Adipose tissue (tissue), 3 donors: ENCODE results near the gene OR5V1. TPM values are rescaled to one million over a fixed set of nuclear protein-coding genes. Genes with fewer than 3 reads are reported as not detected.
"Not testable (repeated sequence)": the region's sequence is repeated elsewhere in the genome, so short reads cannot be mapped to it uniquely, and the experiment has no call there.

Source experiments
- H3K27ac ChIP-seq: one replicate; pipeline ENCODE4 v1.5.1; 2013; ENCODE audit warnings: low read depth, low read length
- WGBS, 3 donors: extraction: QIAGEN DNeasy Blood & Tissue Kit; methylation state at CpG; one replicate each; pipeline ENCODE4 v1.1.7; 2013; 5-methylcytosine and 5-hydroxymethylcytosine counted together
- polyA plus RNA-seq, 3 donors: library from polyadenylated mRNA; stranded (reverse); fragments of 200-250 nt; gene quantifications; one replicate each; pipeline ENCODE4 v1.2.3, GENCODE V29; 2013
- donor health status: healthy with polysubstance abuse.
- donor health status: Bipolar disorder and iron deficiency.
- donor health status: healthy.

The OR5V1 gene
- polyA plus RNA-seq: not detected

GRCh38 chr6:29368765-29369164, at the start of gene OR5V1:
OR5V1 (minus strand) TSS chr6:29368865; CDS start chr6:29356195, 12,670 bp downstream.
- H3K27ac ChIP-seq: no peak within 1 kb of the TSS
- 76 to 82% (median 81%) methylated on average over 3 of the region's 3 CpGs for WGBS, 3 donors

GRCh38 chr6:29414588-29414987, 45.9 kb upstream of the OR5V1 start, which contains the start of gene OR12D1:
OR12D1 (plus strand) TSS chr6:29414928.
- no peak within 1 kb of the TSS for H3K27ac ChIP-seq

GRCh38 chr6:29403801-29404200, 35.1 kb upstream of the OR5V1 start:
- no peak overlapping the region for H3K27ac ChIP-seq
- WGBS, 3 donors: 49 to 93% (median 92%) methylated on average over 1 of the region's 1 CpG

DNA sequence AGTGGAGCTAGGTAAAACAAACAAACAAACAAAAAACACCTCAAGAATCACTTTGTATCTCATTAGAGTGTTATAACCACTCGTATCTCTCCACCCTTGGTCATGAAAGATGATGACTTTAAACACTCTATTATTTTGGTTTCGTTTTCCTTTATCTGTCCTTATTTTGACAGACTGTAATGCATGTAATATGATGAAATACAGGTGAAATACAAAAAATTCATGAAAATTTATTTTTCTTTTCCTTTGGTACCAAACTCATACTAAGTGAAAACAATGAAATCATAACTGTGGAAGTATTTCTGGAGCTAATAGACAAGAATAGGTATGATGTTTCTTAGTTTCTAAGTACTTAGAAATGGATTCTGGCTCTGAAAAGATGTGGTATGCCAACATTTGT, 30.9 kb upstream of the OR5V1 start:
- no peak overlapping the region for H3K27ac ChIP-seq
- WGBS, 3 donors: 51 to 81% (median 53%) methylated on average over 2 of the region's 2 CpGs

DNA sequence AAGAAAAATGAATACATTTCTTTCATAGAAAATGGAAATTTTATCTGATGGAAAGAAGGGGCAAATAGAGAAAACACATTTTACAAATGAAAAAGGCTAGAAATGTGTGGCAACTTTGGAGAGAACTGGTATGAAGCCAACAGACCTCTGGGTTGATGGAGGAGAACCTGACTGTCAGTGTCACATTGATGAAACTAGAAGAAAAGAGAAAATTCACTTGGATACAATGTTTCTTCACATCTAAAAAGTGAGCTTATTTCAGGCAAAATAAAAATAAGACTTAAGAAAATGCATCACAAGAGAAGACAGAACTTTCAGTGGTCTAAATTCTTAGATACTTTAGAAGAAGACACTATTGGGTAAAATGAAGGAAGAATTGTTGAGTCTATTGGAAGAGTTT, 26.7 kb upstream of the OR5V1 start, which contains the start of gene OR12D2:
Gene OR12D2 (plus strand): TSS at position 301 of the 400 bp plus-strand sequence. CDS start 1,069 bp downstream, outside the sequence.
- H3K27ac ChIP-seq: no peak within 1 kb of the TSS

DNA sequence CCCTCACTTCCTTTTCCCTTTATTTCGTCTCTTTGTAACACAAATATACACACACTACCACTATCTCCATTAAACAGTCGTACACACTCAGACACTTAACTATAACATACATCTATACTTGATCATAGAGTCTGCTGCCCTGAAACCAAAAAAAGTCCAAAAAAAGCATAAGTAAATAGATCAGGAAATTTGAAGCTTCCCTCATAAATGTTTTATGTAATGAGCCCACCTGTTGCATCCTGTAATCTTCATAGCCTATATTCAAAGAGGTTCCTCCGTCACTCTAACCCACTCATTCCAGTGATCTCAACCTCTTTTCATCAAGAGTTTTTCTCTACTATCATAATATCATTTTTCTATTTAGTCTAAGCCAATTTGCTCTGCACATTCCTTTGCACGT, 19.9 kb upstream of the OR5V1 start:
- H3K27ac ChIP-seq: no peak overlapping the region
- WGBS, 3 donors: 38 to 63% (median 46%) methylated on average over 4 of the region's 4 CpGs

DNA sequence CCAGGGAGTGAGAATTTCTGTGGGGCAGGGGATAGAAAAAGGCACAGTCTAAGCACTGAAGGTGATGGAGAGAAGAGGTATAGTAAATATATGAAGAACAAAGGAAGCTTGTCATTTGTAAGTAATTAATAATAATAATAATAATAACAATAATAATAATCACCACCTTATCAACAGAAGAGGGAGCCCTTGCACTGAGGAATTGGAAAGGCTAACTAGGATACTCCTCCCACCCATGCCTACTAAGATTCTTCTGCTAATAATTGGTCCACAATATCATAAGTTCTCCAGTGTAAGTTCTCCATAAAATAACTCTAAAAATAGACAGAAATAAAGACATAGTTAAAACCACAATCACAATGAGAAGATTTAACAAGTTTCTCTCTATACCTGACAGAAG, 7.3 kb upstream of the OR5V1 start:
- no peak overlapping the region for H3K27ac ChIP-seq

DNA sequence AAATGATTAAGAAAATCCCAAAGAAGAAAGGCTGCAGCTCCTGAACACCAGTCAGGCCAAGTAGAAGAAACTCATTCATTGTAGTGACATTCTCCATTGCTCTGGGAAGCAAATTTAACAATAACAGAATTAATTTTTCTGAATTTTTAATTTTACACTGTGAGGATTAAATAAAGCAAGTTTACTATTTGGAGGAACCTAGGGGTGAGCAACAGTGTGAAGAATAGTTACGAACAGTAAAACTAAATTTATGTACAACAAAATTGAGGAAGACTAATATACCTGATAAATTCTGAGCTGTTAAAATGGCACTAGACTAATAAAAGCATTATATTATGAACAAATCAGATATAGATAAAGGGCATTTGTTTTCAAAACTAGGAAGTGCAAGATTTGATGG, 6.5 kb upstream of the OR5V1 start, which contains the start of gene OR12D3:
Gene OR12D3 (minus strand): TSS at position 101 of the 400 bp plus-strand sequence. CDS start 4 bp downstream, at position 97.
- WGBS, 3 donors: 86 to 93% (median 90%) methylated on average over 1 of the region's 1 CpG
- no peak within 1 kb of the TSS for H3K27ac ChIP-seq

DNA sequence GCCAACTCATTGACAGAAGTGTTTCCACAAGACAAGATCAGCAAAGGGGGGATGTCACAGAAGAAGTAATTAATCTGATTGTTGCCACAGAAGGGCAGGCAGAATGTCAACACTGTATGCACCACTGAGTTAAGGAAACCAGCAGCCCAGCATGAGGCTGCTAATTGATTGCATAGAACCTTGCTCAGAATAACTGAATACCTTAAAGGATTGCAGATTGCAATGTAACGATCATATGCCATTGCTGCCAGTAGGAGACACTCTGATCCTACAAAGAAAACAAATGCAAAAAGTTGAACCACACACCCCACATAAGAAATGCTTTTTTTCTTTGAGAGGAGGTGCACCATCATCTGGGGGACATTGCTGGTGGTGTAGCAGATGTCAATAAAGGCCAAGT, 13.1 kb downstream of the OR5V1 start:
- H3K27ac ChIP-seq: no peak overlapping the region
- WGBS, 3 donors: 45 to 62% (median 62%) methylated on average over 1 of the region's 1 CpG

GRCh38 chr6:29354980-29355379, 13.7 kb downstream of the OR5V1 start:
- H3K27ac ChIP-seq: no peak overlapping the region

- not testable (repeated sequence) for H3K27ac ChIP-seq
- 87 to 93% (median 92%) methylated on average over 3 of the region's 3 CpGs for WGBS, 3 donors
Measured at GRCh38 chr6:29349348-29349747, 19.3 kb downstream of the OR5V1 start.

GRCh38 chr6:29345380-29345779, 23.3 kb downstream of the OR5V1 start:
- H3K27ac ChIP-seq: no peak overlapping the region
- WGBS, 3 donors: 66 to 75% (median 74%) methylated on average over 3 of the region's 3 CpGs

DNA sequence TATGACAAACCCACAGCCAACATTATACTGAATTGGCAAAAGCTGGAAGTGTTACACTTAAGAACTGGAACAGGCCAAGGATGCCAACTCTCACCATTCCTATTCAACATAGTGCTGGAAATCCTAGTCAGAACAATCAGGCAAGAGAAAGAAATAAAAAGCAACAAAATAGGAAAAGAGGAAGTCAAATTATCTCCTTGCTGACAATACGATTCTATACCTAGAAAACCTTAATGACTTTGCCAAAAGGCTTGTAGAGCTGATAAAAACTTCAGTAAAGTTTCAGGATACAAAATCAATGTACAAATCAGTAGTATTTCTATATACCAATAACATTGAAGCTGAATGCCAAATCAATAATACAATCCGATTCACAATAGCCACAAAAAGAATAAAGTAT, 32.4 kb downstream of the OR5V1 start:
- H3K27ac ChIP-seq: no peak overlapping the region
- WGBS, 3 donors: 68 to 77% (median 70%) methylated on average over 2 of the region's 2 CpGs

- H3K27ac ChIP-seq: no peak overlapping the region
Measured at GRCh38 chr6:29332676-29333075, 36.0 kb downstream of the OR5V1 start.

DNA sequence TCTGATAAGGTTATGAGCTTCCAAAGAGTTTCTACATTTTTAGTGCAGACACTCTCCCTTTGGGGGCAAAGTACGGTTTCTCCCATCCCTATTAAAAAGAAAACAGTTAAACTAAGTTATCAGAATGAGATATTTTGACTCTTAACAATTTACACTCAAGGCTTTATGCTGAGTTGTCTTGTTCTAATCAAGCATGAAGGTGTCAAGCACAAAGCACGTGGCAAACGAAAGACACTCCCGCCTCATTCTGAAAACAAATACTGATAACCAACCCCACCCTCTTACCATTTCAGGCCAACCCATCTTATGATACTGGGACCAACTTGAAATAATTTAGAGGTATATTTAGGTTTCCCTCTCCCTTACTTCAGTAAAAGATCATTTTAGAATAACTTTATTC, 42.9 kb downstream of the OR5V1 start:
- no peak overlapping the region for H3K27ac ChIP-seq
- WGBS, 3 donors: 54 to 78% (median 78%) methylated on average over 4 of the region's 4 CpGs

- H3K27ac ChIP-seq: not testable (repeated sequence)
Measured at GRCh38 chr6:29323332-29323731, 45.3 kb downstream of the OR5V1 start.

DNA sequence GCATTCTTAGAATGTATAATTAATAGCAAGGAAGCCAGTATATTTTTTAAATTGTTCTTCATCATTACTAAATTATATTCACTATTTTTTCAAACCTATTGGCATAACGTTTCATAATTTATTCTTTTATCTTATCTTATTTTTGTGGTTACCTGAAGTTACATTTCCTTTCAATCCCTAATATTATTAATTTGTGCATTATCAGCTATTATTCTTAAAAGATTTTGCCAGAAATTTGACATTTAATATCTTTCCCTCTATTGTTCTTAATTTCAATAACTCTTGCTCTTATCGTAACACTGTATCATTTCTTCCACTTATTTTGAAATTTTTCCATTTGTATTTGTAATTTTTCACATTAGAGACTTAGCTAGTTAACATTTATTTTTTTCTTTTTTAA, 48.7 kb downstream of the OR5V1 start:
- WGBS, 3 donors: 76 to 83% (median 79%) methylated on average over 2 of the region's 2 CpGs
- H3K27ac ChIP-seq: no peak overlapping the region

Other genes with a start within 250 kb of the OR5V1 start
- gene OR2J2, start 198.0 kb downstream of the OR5V1 start, polyA plus RNA-seq: not detected
- not detected for gene OR14J1, start 67.2 kb downstream of the OR5V1 start, polyA plus RNA-seq
- not detected for gene OR12D3, start 6.4 kb upstream of the OR5V1 start, polyA plus RNA-seq
- not detected for gene OR12D2, start 26.8 kb upstream of the OR5V1 start, polyA plus RNA-seq
- not detected for gene OR12D1, start 46.1 kb upstream of the OR5V1 start, polyA plus RNA-seq
- not detected for gene OR10C1, start 70.4 kb upstream of the OR5V1 start, polyA plus RNA-seq
- gene OR11A1, start 88.2 kb upstream of the OR5V1 start, polyA plus RNA-seq: not detected
- gene OR2H1, start 88.3 kb upstream of the OR5V1 start, polyA plus RNA-seq: not detected
- under 1 TPM in 1 of 3 donors, not detected in 2; 0.34 TPM for gene MAS1L, start 119.1 kb upstream of the OR5V1 start, polyA plus RNA-seq
- 1 to 10 TPM in 1 of 3 donors, under 1 TPM in 2; 0.67 to 2.4 (median 0.77) TPM for gene UBD, start 190.9 kb upstream of the OR5V1 start, polyA plus RNA-seq
- not detected for gene OR2H2, start 216.3 kb upstream of the OR5V1 start, polyA plus RNA-seq